ENCODE data around the gene PRDX3. TPM values are rescaled to one million over a fixed set of nuclear protein-coding genes. Genes with fewer than 3 reads are reported as not detected.

Gene PRDX3
- polyA plus RNA-seq, 1 donor (not counting 4 experiments of a cell fraction or from before 2014, with no cell fraction given), result 304 TPM

DNA sequence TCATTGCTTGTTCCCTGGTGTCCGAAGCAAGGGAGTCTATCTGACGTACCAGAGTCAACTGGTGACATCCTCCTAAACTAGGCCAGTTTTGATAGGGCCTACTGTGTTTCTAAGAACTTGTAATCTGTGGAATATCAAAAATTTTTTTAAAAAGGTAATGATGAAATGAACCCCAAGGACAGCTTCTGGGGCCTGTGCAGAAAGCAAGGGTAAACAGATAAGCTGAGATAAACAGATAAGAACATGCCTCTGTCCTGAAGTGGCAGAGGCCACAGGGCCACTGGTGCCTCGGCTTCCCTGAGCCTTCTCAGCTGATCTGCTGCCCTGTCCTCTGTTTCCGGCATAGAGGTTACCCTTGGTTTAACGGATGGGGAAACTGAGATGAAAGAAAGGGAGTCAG, 37.5 kb upstream of the PRDX3 start:
- Histone ChIP-seq H4K20me1 (ENCODE audit: control insufficient read depth, extremely low read depth, insufficient read depth, low read length) (no peaks in the 10 kb centered on the region), H3K27ac (ENCODE audit: control insufficient read depth, insufficient read depth, low read length) (no peak overlapping the region), H3K9ac (ENCODE audit: control insufficient read depth, extremely low read depth, insufficient read depth, low read length) (no peak overlapping the region), H3K9me1 (ENCODE audit: control insufficient read depth, extremely low read depth, insufficient read depth, low read length) (no peaks in the 10 kb centered on the region), H3K36me3 (ENCODE audit: control insufficient read depth in 2 of 2, extremely low read depth in 1 of 2, insufficient read depth in 2 of 2, low read length in 2 of 2) (no peaks in the 10 kb centered on the region), H3K4me3 (ENCODE audit: control insufficient read depth in 2 of 3, extremely low read depth in 1 of 3, insufficient read depth in 2 of 3, low read depth in 1 of 3, low read length in 3 of 3) (no peak overlapping the region), H3K9me3 (ENCODE audit: control insufficient read depth, low read depth, low read length) (no peaks in the 10 kb centered on the region), H2AFZ (ENCODE audit: control insufficient read depth, low read length) (no peak overlapping the region), H3K4me1 (ENCODE audit: control insufficient read depth, extremely low read depth, insufficient read depth, low read length) (peaks cover 6% of the 10 kb centered on the region), H3K4me2 (ENCODE audit: control insufficient read depth, extremely low read depth, insufficient read depth, low read depth, low read length) (no peak overlapping the region), H3K79me2 (ENCODE audit: control insufficient read depth, insufficient read depth, low read length) (peaks cover 2% of the 10 kb centered on the region), H3K27me3 (ENCODE audit: control insufficient read depth, extremely low read depth, insufficient read depth, low read length) (no peaks in the 10 kb centered on the region)
- DNase-seq (ENCODE audit: low read depth, low spot score) (no peak), FAIRE-seq (peak; percentile 9)
- dilution Hi-C loops (cut with MboI; ENCODE audit: extremely low pct_ligation_motif_present, low sequenced_read_pairs), result loop anchor here (25.0 kb wide), 1 partner anchor 196 kb away; no protein-coding TSS in a partner anchor
- TF ChIP-seq CTCF (optimal IDR thresholded peaks at IDR 0.05 in 1 of 3, IDR thresholded peaks at IDR 0.05 in 1 of 3, conservative IDR thresholded peaks at IDR 0.05 in 1 of 3; ENCODE audit: extremely low read depth in 1 of 3, insufficient read depth in 2 of 3, low read length in 3 of 3), result no peak
- no peak for TF ChIP-seq EZH2 (IDR thresholded peaks at IDR 0.05; ENCODE audit: low read length)

DNA sequence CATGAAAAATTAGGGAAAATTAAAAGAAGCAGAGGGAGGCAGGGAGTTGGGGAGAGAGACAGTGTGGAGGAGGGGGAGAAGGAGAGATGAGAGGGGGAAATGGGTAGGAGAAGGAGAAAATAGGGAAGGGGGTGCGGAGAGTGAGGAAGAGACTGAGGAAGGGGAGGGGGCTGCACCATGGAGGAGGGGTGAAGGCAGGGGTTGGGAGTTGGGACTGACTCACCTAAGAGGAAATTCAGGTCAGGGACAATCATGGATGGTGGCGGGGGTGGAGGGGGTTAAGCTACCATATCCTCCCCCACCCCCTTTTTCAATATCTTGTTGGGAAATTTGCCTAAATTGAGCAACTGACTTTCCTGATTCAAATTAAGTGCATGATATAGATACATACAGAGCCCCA, 36.8 kb upstream of the PRDX3 start:
- H3K4me1 ChIP-seq (ENCODE audit: control insufficient read depth, extremely low read depth, insufficient read depth, low read length), result peaks cover 6% of the 10 kb centered on the region
- H3K27ac ChIP-seq (ENCODE audit: control insufficient read depth, insufficient read depth, low read length), result no peak overlapping the region
- H3K27me3 ChIP-seq (ENCODE audit: control insufficient read depth, extremely low read depth, insufficient read depth, low read length), result no peaks in the 10 kb centered on the region
- H4K20me1 ChIP-seq (ENCODE audit: control insufficient read depth, extremely low read depth, insufficient read depth, low read length), result no peaks in the 10 kb centered on the region
- DNase-seq (ENCODE audit: low read depth, low spot score) (no peak), FAIRE-seq (no peak)
- no peaks in the 10 kb centered on the region for H3K9me1 ChIP-seq (ENCODE audit: control insufficient read depth, extremely low read depth, insufficient read depth, low read length)
- no peaks in the 10 kb centered on the region for H3K9me3 ChIP-seq (ENCODE audit: control insufficient read depth, low read depth, low read length)
- H3K79me2 ChIP-seq (ENCODE audit: control insufficient read depth, insufficient read depth, low read length), result peaks cover 2% of the 10 kb centered on the region
- H2AFZ ChIP-seq (ENCODE audit: control insufficient read depth, low read length), result no peak overlapping the region
- TF ChIP-seq CTCF (optimal IDR thresholded peaks at IDR 0.05 in 1 of 3, IDR thresholded peaks at IDR 0.05 in 1 of 3, conservative IDR thresholded peaks at IDR 0.05 in 1 of 3; ENCODE audit: extremely low read depth in 1 of 3, insufficient read depth in 2 of 3, low read length in 3 of 3) (no peak), EZH2 (IDR thresholded peaks at IDR 0.05; ENCODE audit: low read length) (no peak)
- H3K36me3 ChIP-seq (ENCODE audit: control insufficient read depth in 2 of 2, extremely low read depth in 1 of 2, insufficient read depth in 2 of 2, low read length in 2 of 2), result no peaks in the 10 kb centered on the region
- no peak overlapping the region for H3K4me2 ChIP-seq (ENCODE audit: control insufficient read depth, extremely low read depth, insufficient read depth, low read depth, low read length)
- H3K4me3 ChIP-seq (ENCODE audit: control insufficient read depth in 2 of 3, extremely low read depth in 1 of 3, insufficient read depth in 2 of 3, low read depth in 1 of 3, low read length in 3 of 3), result no peak overlapping the region
- H3K9ac ChIP-seq (ENCODE audit: control insufficient read depth, extremely low read depth, insufficient read depth, low read length), result no peak overlapping the region
- dilution Hi-C loops (cut with MboI; ENCODE audit: extremely low pct_ligation_motif_present, low sequenced_read_pairs), result loop anchor here (25.0 kb wide), 1 partner anchor 197 kb away; no protein-coding TSS in a partner anchor
